GM12801 (cell line): ENCODE results near the gene CTDSPL.

Experiments used
- TF ChIP-seq, protein P1 (sequence below): IDR thresholded peaks from one replicate; pipeline ENCODE4 v1.5.1; 2011; ENCODE audit warnings: control low read depth; ENCODE audit not compliant: insufficient read length; ENCODE audit errors: extremely low read depth

The CTDSPL gene

DNA sequence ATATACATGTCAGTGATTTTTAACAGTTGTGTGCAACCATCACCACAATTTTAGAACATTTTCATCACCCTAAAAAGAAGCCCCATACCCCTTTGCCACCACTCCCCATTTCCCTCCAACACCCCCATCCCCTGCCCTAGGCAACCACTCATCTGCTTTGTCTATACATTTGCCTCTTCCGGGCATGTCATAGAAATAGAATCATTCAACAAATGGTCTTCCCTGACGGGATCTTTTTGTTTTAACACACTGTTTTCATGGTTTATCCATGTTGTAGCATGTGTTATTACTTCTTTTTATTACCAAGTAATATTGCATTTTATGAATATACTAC, 132.9 kb downstream of the CTDSPL start:
- TF ChIP-seq, protein P1, sequence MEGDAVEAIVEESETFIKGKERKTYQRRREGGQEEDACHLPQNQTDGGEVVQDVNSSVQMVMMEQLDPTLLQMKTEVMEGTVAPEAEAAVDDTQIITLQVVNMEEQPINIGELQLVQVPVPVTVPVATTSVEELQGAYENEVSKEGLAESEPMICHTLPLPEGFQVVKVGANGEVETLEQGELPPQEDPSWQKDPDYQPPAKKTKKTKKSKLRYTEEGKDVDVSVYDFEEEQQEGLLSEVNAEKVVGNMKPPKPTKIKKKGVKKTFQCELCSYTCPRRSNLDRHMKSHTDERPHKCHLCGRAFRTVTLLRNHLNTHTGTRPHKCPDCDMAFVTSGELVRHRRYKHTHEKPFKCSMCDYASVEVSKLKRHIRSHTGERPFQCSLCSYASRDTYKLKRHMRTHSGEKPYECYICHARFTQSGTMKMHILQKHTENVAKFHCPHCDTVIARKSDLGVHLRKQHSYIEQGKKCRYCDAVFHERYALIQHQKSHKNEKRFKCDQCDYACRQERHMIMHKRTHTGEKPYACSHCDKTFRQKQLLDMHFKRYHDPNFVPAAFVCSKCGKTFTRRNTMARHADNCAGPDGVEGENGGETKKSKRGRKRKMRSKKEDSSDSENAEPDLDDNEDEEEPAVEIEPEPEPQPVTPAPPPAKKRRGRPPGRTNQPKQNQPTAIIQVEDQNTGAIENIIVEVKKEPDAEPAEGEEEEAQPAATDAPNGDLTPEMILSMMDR = no peak

DNA sequence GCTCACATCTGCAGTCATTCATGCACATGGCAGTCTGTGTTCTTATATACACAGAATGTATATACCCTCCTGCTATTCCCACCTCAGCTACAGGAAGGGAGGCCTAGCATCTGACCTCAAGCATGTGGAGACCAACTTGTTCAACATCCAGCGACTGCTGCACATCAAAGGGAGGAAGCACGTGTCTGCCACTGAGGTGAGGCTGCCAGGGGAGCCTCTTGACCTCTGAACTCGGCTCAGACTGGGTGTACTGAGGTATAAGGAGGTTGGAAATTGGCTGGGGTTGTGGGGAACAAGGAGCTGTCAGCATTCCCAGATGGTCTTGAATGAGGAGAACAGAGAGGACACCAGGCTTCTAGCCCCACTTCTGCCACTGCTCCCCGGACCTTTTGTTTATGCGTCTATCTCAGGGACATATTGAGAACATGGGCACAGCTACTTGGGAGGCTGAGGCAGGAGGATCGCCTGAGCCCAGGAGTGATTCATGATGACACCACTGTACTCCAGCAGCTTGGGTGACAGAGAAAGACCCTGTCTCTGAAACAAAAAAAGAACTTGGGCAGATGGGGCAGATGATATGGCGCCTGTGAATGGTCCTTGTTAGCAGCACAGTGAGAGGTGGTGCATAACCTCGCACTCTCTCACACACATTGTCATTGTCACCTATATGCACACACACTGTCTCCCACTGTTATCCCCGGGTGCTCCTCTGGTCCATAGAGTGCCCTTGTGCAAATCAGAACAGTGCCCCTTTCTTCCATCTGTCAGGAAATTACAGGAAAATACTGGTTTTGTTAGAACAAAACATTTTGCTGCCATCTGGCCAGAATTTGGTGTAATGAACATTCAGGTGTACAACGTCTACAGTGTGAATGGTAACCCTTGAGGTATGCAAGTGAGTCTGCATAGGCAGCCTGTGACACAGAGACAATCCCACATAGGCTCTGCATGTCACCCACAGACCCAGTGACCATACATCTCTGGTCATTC, 134.3 kb downstream of the CTDSPL start:
- TF ChIP-seq, protein P1 = no peak

- TF ChIP-seq, protein P1 = peak; percentile 89
Observed at GRCh38 chr3:37996785-37997301, 135.2 kb downstream of the CTDSPL start.

GRCh38 chr3:37997342-37997741, 135.7 kb downstream of the CTDSPL start:
- TF ChIP-seq, protein P1 = no peak

GRCh38 chr3:37997791-37998370, 136.2 kb downstream of the CTDSPL start:
- TF ChIP-seq, protein P1 = no peak

DNA sequence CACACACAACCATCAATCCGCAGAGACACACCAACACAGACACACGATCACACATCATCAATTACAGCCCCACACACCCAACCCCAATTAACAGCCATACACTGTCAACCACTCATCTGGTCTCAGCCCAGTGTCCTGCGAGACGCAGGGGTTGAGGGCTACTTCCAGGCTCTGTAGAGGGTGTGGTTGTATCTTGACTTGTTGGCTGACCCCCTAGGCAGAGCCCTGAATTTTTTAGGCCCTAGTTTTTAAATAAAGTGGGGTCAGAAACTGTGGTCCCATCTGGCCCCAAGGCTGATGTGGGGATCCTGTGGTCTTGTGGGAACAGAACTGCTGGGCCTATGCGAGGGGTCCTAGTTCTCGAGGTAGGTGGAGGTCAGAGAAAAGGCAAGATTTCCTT, 138.2 kb downstream of the CTDSPL start:
- TF ChIP-seq, protein P1 = no peak

GRCh38 chr3:38000242-38000916, 138.7 kb downstream of the CTDSPL start:
- TF ChIP-seq, protein P1 = no peak
